Caki2 (cell line): ENCODE results near the gene E2F3. TPM values are rescaled to one million over a fixed set of nuclear protein-coding genes. Genes with fewer than 3 reads are reported as not detected.
A peak's percentile ranks its signal among the peaks of the same experiment; 100 is the strongest.

Source experiments
- DNase-seq: peaks from one replicate; pipeline ENCODE4 v3.0.0-alpha.2; 2015; ENCODE audit warnings: low read depth
- in situ Hi-C: cut with HindIII; loops from 2 replicates; pipeline ENCODE4 v1.10.0; 2016; ENCODE audit warnings: low sequenced_read_pairs, low pct_unique_long_range_greater_than_20kb, mixed read lengths
- total RNA-seq: library from RNA; depleted of rRNA; stranded (reverse); fragments of >200 nt; shearing (Covaris generic); gene quantifications from 2 replicates; pipeline ENCODE4 v1.2.3, GENCODE V29; 2014; ENCODE audit warnings: low replicate concordance

Gene E2F3
- total RNA-seq, 1 experiment from 2014 or later, result 10.5 TPM

DNA sequence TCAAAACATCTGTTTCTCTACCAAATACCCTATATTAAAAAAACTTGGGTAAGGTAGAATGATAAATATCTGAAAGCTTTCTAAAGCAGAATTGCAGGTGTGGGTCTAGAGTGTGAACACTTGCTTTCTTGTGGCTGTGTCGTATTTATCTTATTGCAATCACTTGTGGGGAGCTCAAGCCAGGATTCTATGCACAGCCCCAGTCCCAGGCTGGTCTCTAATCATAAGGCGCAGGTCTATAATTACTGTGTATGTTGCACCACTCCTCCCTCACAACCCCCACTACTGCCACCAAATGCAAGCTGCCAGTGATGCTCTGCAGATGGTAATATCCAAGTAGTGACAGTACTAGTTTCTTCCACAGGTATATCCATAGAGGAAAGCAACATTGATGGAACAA is 2.2 kb upstream of the E2F3 start:
- DNase-seq, result no peak
- in situ Hi-C loops, result no loop called here

GRCh38 chr6:20400456-20401204 is 1.0 kb upstream of the E2F3 start:
- DNase-seq, result no peak
- in situ Hi-C loops, result no loop called here

DNA sequence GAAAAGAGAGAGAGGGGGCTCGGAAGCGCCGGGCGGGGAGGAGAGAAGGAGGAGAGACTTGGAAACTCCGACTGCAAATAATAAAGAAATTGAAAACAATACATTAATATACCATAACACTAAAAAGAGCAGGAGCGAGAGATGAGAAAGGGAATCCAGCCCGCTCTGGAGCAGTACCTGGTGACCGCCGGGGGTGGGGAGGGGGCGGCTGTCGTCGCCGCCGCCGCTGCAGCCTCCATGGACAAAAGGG is 338 bp downstream of the E2F3 start:
- in situ Hi-C loops, result no loop called here
- no peak for DNase-seq

GRCh38 chr6:20402342-20403069 is 827 bp downstream of the E2F3 start:
- in situ Hi-C loops, result no loop called here

GRCh38 chr6:20403070-20403765 is 1.5 kb downstream of the E2F3 start:
- in situ Hi-C loops, result no loop called here
- DNase-seq, result peak; percentile 90

More at GRCh38 chr6:20402342-20403069, 827 bp downstream of the E2F3 start:
- DNase-seq, result peak; percentile 45

DNA sequence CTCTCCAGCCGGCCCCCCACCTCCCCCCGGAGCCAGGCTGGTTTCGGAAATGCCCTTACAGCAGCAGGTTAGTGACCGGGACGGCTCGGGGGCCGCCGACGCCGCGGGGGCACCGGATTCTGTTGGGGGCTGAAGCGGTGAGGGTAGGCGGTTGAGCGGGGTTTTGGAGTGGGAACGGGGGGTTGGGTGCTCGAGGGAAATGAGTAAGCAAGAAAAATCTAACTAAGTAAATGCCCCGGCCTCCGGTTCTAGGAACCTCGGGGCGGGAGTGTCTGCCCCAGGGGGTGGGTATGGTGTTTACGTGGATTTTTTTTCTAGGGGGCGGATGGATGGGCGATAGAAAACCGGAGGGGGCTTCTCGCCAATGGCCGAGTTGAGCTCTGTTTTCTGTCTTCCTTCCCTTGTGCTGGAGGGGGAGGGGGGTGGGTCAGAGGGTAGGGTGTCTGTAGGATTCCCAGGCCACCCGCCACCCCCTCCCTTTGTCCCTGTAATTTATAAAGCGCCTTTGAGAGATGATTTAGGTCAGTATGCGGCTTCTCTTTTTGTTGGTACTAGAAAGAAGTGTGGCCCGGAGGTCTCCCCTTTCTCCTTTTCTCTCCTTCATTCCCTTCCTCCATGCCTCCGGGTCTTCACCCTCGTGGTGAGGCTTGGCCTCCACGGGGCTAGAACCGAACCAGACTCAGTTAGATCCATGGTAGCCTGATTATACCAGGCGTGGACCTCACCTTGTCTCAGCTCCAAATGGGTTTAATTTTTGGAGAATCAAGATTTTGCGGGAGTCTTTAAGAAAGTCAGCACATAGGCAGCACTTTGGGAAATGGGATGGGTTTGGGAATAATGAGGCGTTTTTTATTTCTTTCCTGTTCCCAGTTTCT is 2.3 kb downstream of the E2F3 start:
- peak; percentile 59 for DNase-seq
- in situ Hi-C loops, result no loop called here

DNA sequence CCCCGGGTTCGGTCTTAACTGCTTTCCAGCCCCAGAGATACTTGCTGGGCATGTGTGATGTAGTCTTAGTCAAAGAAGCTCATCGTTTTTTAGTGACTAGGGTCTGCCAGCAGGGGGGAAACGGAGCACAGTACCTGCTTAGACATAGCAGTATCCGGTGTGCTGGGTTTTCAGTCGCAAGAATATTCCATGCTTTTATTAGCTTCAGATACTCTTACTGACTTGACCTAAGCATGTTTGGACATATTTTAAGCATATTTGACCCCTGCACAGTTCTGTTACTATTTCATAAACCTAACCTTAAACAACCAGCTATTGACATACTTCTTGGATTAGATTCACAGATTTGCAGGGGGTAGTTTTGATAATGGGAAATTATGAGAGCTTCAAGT is 3.0 kb downstream of the E2F3 start:
- in situ Hi-C loops, result no loop called here
- peak; percentile 68 for DNase-seq

- in situ Hi-C loops, result no loop called here
- DNase-seq, result no peak
Measured at GRCh38 chr6:20408851-20409250, 7.2 kb downstream of the E2F3 start.

- in situ Hi-C loops, result no loop called here
Measured at GRCh38 chr6:20409427-20409971, 7.8 kb downstream of the E2F3 start.

GRCh38 chr6:20411544-20411943 is 9.9 kb downstream of the E2F3 start:
- DNase-seq, result no peak
- in situ Hi-C loops, result no loop called here

More at GRCh38 chr6:20409427-20409971, 7.8 kb downstream of the E2F3 start:
- no peak for DNase-seq

DNA sequence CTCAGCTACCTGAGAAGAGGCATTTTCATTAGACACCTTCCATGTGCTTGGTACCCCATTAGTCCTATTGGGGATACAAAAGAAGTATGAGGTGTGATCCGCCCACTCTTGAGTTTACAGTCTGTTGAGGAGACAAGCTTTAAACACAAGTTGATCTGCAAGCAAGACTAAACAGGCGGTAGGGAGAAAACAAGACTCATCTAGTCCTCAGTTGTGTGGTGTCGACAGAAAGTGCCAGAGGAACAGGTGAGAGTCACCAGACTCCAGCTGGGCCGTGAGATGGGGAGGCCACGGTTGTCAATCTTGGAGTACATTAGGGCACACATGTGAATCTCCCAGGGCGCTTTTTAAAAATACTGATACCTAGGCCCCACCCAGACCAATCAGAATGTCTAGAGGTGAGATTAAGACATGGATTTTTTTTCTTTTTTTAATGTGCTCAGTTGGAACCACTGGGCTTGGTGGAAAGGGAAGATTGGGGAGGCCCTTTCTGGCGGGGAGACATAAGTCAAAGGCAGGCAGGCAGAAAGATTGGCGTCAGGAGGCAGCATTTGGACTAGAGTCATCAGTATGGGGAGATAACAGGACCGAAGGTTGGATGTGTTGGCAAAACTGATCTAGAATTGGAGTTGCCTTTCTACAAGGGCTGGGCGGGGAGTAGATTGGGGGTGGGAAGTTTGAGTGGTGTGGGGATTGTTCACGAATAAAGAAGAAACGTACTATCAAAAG is 10.4 kb downstream of the E2F3 start:
- in situ Hi-C loops, result no loop called here
- no peak for DNase-seq

DNA sequence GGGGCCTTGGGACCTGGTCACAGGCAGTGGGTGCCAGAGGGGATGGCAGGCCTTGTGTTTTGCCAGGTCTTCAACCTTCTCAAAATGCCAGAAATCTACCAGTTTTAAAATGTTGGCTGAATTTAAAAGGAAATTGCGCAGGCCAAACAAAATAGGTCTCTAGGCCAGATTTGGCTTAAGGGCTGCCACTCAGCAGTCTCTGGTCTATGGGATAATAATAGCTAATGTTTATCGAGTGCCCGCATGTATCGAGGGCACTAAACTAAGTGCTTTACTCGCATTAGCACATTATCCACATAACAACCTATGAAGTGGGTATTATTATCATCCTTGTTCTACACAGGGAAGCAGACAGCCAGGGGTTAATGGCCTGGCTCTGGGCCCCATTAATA is 11.0 kb downstream of the E2F3 start:
- in situ Hi-C loops, result no loop called here
- DNase-seq, result no peak

DNA sequence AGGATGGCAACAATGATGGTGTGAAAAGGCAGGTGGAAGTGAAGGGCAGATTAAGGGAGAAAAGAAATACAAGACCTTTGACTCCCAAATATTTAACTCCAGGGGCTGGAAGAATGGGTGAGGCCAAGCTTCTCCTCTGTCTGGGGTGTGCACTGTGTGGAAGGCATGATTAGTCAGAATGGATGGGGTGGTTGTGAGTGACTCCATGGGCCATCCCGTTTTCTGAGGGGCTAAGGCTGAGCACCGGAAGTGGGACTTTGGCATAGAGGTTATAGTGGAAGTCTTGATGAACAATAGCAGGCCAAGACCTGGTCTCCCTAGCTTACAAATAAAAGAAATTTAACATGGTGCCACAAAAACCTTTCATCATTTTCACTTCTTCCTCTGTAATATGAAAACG is 12.1 kb downstream of the E2F3 start:
- in situ Hi-C loops, result no loop called here
- DNase-seq, result no peak

- in situ Hi-C loops, result no loop called here
- DNase-seq, result no peak
Measured at GRCh38 chr6:20414711-20415110, 13.0 kb downstream of the E2F3 start.

GRCh38 chr6:20415304-20415703 is 13.6 kb downstream of the E2F3 start:
- DNase-seq, result no peak
- in situ Hi-C loops, result no loop called here

GRCh38 chr6:20415712-20416454 is 14.2 kb downstream of the E2F3 start:
- in situ Hi-C loops, result no loop called here

More at GRCh38 chr6:20415712-20416454, 14.2 kb downstream of the E2F3 start:
- no peak for DNase-seq
